Transverse colon (tissue), 4 donors: ENCODE data around the gene PLGRKT. TPM values are rescaled to one million over a fixed set of nuclear protein-coding genes. Genes with fewer than 3 reads are reported as not detected.
"Not testable (repeated sequence)": the region's sequence is repeated elsewhere in the genome, so short reads cannot be mapped to it uniquely, and the experiment has no call there.

Experiments
- DNase-seq: peaks from one replicate; pipeline ENCODE4 v3.0.0-alpha.2; 2019
- H3K27ac ChIP-seq, 4 donors: fragments of 200-600 bp; sonication (generic); 2 replicates each; pipeline ENCODE4 v1.5.1; 2016 to 2018; ENCODE audit warnings: inconsistent platforms in 4 of 4
- H3K27me3 ChIP-seq: fragments of 200-600 bp; sonication (generic); 2 replicates; pipeline ENCODE4 v1.5.1; 2017; ENCODE audit warnings: inconsistent platforms
- H3K36me3 ChIP-seq, 4 donors: fragments of 200-600 bp; sonication (generic); 2 replicates each; pipeline ENCODE4 v1.5.1; 2017 to 2019; ENCODE audit warnings: inconsistent platforms in 4 of 4
- H3K4me1 ChIP-seq, 4 donors: fragments of 200-600 bp; sonication (generic); 2 replicates each; pipeline ENCODE4 v1.5.1; 2017 to 2020; ENCODE audit warnings: inconsistent platforms in 4 of 4
- H3K4me3 ChIP-seq, 4 donors: fragments of 200-600 bp; sonication (generic); 1 replicate in 1 of 4; 2 replicates in 3 of 4; pipeline versions ENCODE4 v1.5.1 to v1.6.1; 2017 to 2019; ENCODE audit warnings: inconsistent platforms in 4 of 4
- H3K9me3 ChIP-seq, 2 donors: fragments of 200-600 bp; sonication (generic); 2 replicates each; pipeline ENCODE4 v1.5.1; 2017 to 2019; ENCODE audit warnings: inconsistent platforms in 2 of 2
- EP300 ChIP-seq: sonication (generic); formaldehyde crosslinking; IDR thresholded peaks from one replicate; pipeline ENCODE4 v1.6.1; 2017; ENCODE audit warnings: antibody characterized with exemption, low read depth
- POLR2A ChIP-seq: fragments of 450-650 bp; IDR thresholded peaks from one replicate; pipeline ENCODE4 v1.6.1; 2016; ENCODE audit warnings: antibody characterized with exemption, mild to moderate bottlenecking, moderate library complexity
- POLR2AphosphoS5 ChIP-seq, 3 donors: sonication (generic); formaldehyde crosslinking; IDR thresholded peaks; one replicate each; pipeline ENCODE4 v1.6.1; 2016; ENCODE audit warnings: antibody characterized with exemption in 3 of 3
- WGBS, 2 donors: methylation state at CpG; one replicate each; pipeline ENCODE4 v1.1.5; 2018; ENCODE audit warnings: low coverage in 1 of 2; 5-methylcytosine and 5-hydroxymethylcytosine counted together
- in situ Hi-C, 4 donors: fragments of 200-750 bp; cut with MboI; loops; one replicate each; pipeline versions ENCODE4 v1.15.0 to v1.15.1; 2017; ENCODE audit warnings: low sequenced_read_pairs in 3 of 4, low pct_ligation_motif_present in 1 of 4, low pct_unique_long_range_greater_than_20kb in 1 of 4
- intact Hi-C: fragments of 100-400 bp; cut with DNase I; formaldehyde crosslinking; loops from one replicate; pipeline ENCODE4 v1.15.1; 2023; ENCODE audit warnings: low total_unique reads
- total RNA-seq, 4 donors: library from RNA; depleted of rRNA; stranded (reverse); fragments of >200 nt; gene quantifications; one replicate each; pipeline ENCODE4 v1.1.0, GENCODE V29; 2016
- TF ChIP-seq, protein P1 (sequence below), 5 experiments: fragments of 200-600 bp in 3 of 5; fragments of 450-650 bp in 2 of 5; sonication (generic) in 3 of 5; IDR thresholded peaks; 1 replicate in 2 of 5; 2 replicates in 3 of 5; pipeline ENCODE4 v1.5.1; 2016 to 2017; ENCODE audit warnings: antibody characterized with exemption in 5 of 5, inconsistent platforms in 3 of 5, mild to moderate bottlenecking in 2 of 5, moderate library complexity in 1 of 5

The PLGRKT gene
- total RNA-seq, 4 donors from 2014 or later = 1.6 to 58.3 (median 16.5) TPM

DNA sequence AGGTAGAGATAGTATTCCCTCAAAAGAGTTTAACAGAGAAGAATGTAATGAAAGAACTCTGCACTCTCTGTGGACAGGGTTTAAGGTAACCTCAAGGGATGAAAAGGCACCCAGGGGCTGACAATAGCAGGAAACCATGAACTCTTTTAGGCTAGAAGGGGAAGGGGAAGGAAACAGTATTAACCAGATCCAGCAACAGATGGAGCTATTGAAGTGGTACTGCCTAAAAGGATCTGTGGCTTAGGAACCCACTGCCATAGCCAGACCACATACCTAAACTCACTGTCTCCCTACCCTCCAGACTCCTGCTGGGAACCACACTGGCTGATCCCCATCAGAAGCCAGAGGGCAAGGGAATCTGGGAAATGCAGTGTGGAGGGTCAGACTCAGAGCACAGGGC lies 35.5 kb downstream of the PLGRKT start:
- Histone ChIP-seq H3K27ac (no peak overlapping the region), H3K4me1 (no peaks in the 10 kb centered on the region), H3K9me3 (peaks cover 7% of the 10 kb centered on the region in 2 donors), H3K4me3 (no peak overlapping the region), H3K36me3 (no peaks in the 10 kb centered on the region), H3K27me3 (no peaks in the 10 kb centered on the region)
- DNase-seq = no peak
- in situ Hi-C loops = loop anchor here in 1 of 4 donors (25.0 kb wide), 1 partner anchor 215 kb away; the partner anchor contains the start of gene INSL6
- no peak for TF ChIP-seq POLR2AphosphoS5 (IDR thresholded peaks at IDR 0.05)
- TF ChIP-seq POLR2A = no peak
- TF ChIP-seq, protein P1, sequence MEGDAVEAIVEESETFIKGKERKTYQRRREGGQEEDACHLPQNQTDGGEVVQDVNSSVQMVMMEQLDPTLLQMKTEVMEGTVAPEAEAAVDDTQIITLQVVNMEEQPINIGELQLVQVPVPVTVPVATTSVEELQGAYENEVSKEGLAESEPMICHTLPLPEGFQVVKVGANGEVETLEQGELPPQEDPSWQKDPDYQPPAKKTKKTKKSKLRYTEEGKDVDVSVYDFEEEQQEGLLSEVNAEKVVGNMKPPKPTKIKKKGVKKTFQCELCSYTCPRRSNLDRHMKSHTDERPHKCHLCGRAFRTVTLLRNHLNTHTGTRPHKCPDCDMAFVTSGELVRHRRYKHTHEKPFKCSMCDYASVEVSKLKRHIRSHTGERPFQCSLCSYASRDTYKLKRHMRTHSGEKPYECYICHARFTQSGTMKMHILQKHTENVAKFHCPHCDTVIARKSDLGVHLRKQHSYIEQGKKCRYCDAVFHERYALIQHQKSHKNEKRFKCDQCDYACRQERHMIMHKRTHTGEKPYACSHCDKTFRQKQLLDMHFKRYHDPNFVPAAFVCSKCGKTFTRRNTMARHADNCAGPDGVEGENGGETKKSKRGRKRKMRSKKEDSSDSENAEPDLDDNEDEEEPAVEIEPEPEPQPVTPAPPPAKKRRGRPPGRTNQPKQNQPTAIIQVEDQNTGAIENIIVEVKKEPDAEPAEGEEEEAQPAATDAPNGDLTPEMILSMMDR (IDR thresholded peaks at IDR 0.05) = no peak
- TF ChIP-seq EP300 = no peak
- intact Hi-C loops = no loop called here

DNA sequence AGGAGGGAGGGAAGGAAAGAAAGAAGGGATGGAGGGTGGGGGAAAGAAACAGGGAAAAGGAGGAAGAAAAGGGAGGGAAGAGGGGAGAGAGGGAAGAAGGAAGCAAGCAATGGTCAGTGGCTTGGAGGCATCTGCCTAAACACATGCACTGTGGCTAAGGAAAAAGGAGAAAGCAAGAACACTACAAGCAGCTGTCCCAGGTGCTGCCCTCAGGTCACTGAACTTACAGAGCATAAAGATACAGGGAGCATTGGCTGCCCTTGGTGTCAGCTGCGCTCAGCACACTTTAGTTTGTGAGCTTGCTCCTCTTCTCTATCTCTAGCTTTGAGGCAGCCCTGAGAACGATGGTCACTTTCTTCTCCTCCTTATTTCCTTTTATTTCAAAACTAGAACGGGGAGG lies 40.2 kb downstream of the PLGRKT start:
- H3K27ac ChIP-seq, DNase-seq, H3K36me3 ChIP-seq, in situ Hi-C loops, H3K9me3 ChIP-seq, H3K4me3 ChIP-seq, H3K4me1 ChIP-seq, H3K27me3 ChIP-seq, intact Hi-C loops: not testable (repeated sequence)
- 94% methylated on average over 3 of the region's 3 CpGs; no CpG with 5 or more reads in 1 of the 2 donors for WGBS, 2 donors

DNA sequence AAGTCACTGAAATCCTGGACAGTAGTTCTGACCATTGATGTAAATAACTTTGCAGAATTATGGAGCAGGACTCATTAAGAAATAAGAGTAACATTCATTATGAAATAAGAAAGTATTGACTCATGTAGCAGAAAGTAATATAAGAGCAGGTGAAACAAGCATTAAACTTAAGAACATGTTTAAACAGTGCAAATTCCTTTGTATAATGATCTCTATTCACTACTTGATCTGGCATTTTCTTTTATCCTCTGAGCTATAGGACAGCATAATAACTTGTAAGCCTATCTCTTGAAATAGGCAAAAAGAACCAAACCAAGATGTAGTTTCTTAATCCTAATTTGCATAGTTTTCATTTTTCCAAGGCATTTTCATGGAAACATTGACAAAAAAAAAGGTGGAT lies 42.3 kb downstream of the PLGRKT start:
- no peak for TF ChIP-seq EP300
- TF ChIP-seq POLR2A = no peak
- TF ChIP-seq POLR2AphosphoS5 (IDR thresholded peaks at IDR 0.05) = no peak
- TF ChIP-seq, protein P1 (IDR thresholded peaks at IDR 0.05) = no peak
- intact Hi-C loops = no loop called here
- H3K27ac ChIP-seq = no peak overlapping the region
- H3K4me3 ChIP-seq = no peak overlapping the region
- no peaks in the 10 kb centered on the region for H3K27me3 ChIP-seq
- no peaks in the 10 kb centered on the region for H3K9me3 ChIP-seq
- no peaks in the 10 kb centered on the region for H3K36me3 ChIP-seq
- no peak for DNase-seq
- no peaks in the 10 kb centered on the region for H3K4me1 ChIP-seq
- in situ Hi-C loops = no loop called here

- 84 to 100% methylated on average over 2 of the region's 2 CpGs for WGBS, 2 donors
- not testable (repeated sequence) for H3K27ac ChIP-seq, H3K36me3 ChIP-seq
These were observed 43.7 kb downstream of the PLGRKT start for GRCh38 chr9:5393976-5394375.

DNA sequence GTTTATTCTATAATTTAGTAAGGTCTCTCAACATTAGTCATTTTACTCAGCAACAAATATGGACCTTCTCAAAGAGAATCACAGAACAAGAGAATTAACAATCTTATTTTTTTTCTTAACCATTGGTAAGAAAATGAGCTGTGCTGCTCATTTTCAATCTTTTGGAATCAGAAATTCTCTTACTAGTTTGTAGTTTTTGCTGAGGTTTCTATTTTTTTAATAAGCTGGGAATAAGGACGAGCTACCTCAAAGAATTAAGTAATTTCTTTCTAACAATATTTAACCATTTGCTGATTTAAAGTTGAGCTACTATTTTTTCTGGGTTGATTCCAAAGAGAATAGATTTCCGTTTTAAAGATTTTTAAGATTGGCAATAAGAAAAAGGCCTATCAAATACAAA lies 44.2 kb downstream of the PLGRKT start:
- Histone ChIP-seq H3K4me3 (no peak overlapping the region), H3K4me1 (no peaks in the 10 kb centered on the region), H3K27me3 (no peaks in the 10 kb centered on the region), H3K36me3 (no peaks in the 10 kb centered on the region), H3K27ac (no peak overlapping the region), H3K9me3 (no peaks in the 10 kb centered on the region)
- WGBS, 2 donors = 84 to 86% methylated on average over 2 of the region's 2 CpGs
- no peak for TF ChIP-seq EP300
- TF ChIP-seq POLR2AphosphoS5 (IDR thresholded peaks at IDR 0.05) = no peak
- TF ChIP-seq, protein P1 (IDR thresholded peaks at IDR 0.05) = no peak
- no peak for TF ChIP-seq POLR2A
- no peak for DNase-seq
- intact Hi-C loops (no loop called here), in situ Hi-C loops (no loop called here)

More at GRCh38 chr9:5393976-5394375, 43.7 kb downstream of the PLGRKT start:
- H3K4me3 ChIP-seq, in situ Hi-C loops, H3K27me3 ChIP-seq, DNase-seq, H3K9me3 ChIP-seq, intact Hi-C loops, H3K4me1 ChIP-seq: not testable (repeated sequence)
